HL-60 (cell line): ENCODE results near the gene NIPSNAP2.
"Not testable (repeated sequence)": the region's sequence is repeated elsewhere in the genome, so short reads cannot be mapped to it uniquely, and the experiment has no call there.

Experiments used
- DNase-seq, 2 experiments: peaks; one replicate each; pipeline ENCODE4 v3.0.0-alpha.2; 2010 to 2020; ENCODE audit warnings: low read depth in 1 of 2, low spot score in 1 of 2
- H3K27ac ChIP-seq: fragments of 250-450 bp; sonication (Bioruptor Pico); replicated peaks from 2 replicates; pipeline ENCODE4 v1.5.1; 2020; ENCODE audit warnings: mild to moderate bottlenecking, moderate library complexity
- H3K27me3 ChIP-seq: fragments of 250-450 bp; sonication (Bioruptor Pico); 2 replicates; pipeline ENCODE4 v1.5.1; 2021; ENCODE audit warnings: mild to moderate bottlenecking, moderate library complexity; ENCODE audit not compliant: insufficient read depth, poor library complexity, severe bottlenecking
- H3K4me3 ChIP-seq: replicated peaks from 2 replicates; pipeline ENCODE4 v1.5.1; 2011; ENCODE audit warnings: mild to moderate bottlenecking, control low read depth, low read length; ENCODE audit not compliant: insufficient read depth
- CTCF ChIP-seq: IDR thresholded peaks from one replicate; pipeline ENCODE4 v1.5.1; 2011; ENCODE audit warnings: low read length, control low read depth, inconsistent platforms; ENCODE audit not compliant: insufficient read depth
- GABPA ChIP-seq: IDR thresholded peaks from 2 replicates; pipeline ENCODE4 v1.6.1; 2012; ENCODE audit warnings: low read depth
- POLR2AphosphoS5 ChIP-seq: IDR thresholded peaks from 2 replicates; pipeline ENCODE4 v1.6.1; 2012; ENCODE audit warnings: low read depth
- REST ChIP-seq: IDR thresholded peaks from 2 replicates; pipeline ENCODE4 v1.6.1; 2012; ENCODE audit warnings: low read depth; ENCODE audit not compliant: insufficient replicate concordance
- SPI1 ChIP-seq: IDR thresholded peaks from 2 replicates; pipeline ENCODE4 v1.6.1; 2012; ENCODE audit warnings: low read depth, mild to moderate bottlenecking, borderline replicate concordance

Gene NIPSNAP2

DNA sequence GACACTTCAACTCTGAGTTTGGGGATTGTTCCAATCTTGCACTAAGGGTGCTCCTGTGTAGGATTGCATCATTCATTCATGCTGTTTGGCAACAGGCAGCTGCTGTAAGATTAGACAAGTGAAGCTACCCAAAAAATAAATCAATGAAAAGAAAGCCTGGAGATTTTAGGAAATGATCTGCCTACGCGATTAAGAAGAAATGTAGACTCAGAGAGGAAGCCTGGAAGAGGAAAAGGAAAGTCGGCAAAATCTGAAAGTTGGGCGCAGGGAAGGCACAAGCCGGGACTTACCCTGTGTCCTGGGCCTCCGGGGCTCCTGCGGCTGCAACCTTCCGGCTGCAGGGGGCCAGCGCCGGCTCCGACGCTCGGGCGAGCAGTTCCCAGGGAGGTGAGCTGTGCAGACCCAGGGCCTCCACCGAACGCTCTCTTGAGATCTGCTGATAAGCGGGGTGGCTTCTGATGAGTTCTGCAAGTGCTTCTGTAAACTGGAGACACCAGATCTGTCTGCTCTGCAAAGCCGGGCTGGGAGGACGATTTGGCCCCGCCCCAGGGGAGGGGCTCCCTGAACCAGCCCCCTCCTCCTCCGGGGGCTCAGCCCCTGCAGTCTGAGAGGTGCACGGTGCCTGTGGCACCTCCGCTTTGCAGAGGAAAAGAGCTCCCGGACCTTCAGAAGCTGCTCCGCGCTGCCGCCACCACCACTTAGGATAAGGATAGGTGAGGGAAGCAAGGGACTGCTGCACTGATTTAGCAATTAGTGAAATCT is 69.5 kb downstream of the NIPSNAP2 start:
- H3K27ac ChIP-seq: peak overlapping the region; percentile 44
- peak; percentile 74 to 85 for DNase-seq
- no peaks in the 10 kb centered on the region for H3K27me3 ChIP-seq
- peak overlapping the region; percentile 55 for H3K4me3 ChIP-seq
- TF ChIP-seq POLR2AphosphoS5 (no peak), SPI1 (no peak), CTCF (no peak), REST (no peak), GABPA (0 out of 2 replicates have a peak, but pooled peaks have one; percentile 11)

DNA sequence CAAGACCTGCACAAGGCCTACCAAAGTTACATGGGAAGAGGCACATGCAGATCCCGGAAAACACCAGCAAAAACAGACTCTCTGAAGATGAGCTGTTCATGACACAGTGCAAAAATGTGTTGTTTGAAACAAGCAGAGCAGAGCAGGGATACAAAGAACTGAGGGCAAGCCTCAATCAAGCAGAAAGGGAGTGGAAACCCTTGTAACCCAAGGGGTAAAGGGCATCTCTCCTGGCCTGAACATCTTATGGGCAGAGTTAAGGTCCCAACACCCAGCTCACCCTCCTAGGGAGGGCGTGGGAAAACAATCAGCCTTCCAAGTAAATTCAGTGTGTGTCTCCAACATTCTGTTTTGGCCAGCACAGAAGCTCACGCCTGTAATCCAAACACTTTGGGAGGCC is 76.3 kb downstream of the NIPSNAP2 start:
- H3K4me3 ChIP-seq: no peak overlapping the region
- H3K27me3 ChIP-seq: no peaks in the 10 kb centered on the region
- H3K27ac ChIP-seq: no peak overlapping the region
- no peak for DNase-seq
- no peak for TF ChIP-seq REST
- TF ChIP-seq SPI1: no peak
- TF ChIP-seq CTCF: no peak
- TF ChIP-seq POLR2AphosphoS5: no peak

GRCh38 chr7:56045758-56046157 is 81.4 kb downstream of the NIPSNAP2 start:
- not testable (repeated sequence) for H3K27me3 ChIP-seq, H3K27ac ChIP-seq, DNase-seq, H3K4me3 ChIP-seq

DNA sequence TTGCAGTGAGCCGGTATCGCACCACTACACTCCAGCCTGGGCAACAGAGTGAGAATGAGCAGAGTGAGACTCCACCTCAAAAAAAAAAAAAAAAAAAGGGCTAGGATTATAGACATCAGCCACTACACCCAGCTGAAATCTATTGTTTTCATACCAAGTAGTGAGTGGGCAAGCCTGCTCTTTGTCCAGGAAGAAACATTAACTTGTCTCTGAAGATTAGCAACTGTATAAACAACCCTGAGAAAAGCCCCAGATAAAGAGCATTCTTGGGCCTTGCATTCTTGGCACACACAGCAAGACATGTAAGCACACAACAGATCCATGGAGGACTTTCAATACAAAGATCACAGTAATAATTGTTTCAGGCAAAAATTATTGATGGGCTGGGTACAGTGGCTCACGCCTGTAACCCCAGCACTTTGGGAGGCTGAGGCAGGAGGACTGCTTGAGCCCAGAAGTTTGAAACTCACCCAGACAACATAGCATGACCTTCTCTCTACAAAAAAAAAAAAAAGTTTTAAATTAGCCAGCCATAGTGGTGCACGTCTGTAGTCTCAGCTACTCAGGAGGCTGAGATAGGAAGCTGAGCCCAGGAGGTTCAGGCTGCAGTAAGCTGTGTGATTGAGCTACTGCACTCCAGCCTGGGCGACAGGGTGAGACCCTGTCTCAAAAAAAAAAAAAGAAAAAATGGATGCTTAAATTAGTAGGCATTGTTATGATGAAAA is 82.5 kb downstream of the NIPSNAP2 start:
- Histone ChIP-seq H3K4me3 (no peak overlapping the region), H3K27ac (no peak overlapping the region)
- TF ChIP-seq SPI1 (no peak), CTCF (no peak), REST (no peak), GABPA (no peak)

DNA sequence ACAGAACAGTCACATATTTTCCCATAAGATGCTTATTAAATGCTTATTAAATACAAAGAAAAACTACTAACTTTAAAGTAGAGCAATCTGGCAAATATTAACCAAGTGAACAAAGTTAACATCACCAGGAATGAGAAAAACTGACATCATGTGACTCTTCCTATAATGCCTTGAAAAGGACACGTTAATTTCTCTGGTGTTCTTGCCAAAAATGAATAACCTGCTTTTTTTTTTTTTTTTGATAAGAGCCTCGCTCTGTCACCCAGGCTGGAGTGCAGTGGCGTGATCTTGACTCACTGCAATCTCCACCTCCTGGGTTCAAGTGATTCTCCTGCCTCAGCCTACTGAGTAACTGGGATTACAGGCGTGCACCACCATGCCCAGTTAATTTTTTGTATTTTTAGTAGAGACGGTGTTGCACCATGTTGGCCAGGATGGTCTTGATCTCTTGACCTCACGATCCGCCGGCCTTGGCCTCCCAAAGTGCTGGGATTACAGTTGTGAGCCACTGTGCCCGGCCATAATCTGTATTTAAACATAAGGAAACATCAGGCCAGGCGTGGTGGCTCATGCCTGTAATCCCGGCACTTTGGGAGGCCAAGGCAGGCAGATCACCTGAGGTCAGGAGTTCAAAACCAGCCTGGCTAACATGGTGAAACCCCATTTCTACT is 83.2 kb downstream of the NIPSNAP2 start:
- not testable (repeated sequence) for H3K4me3 ChIP-seq, H3K27ac ChIP-seq, H3K27me3 ChIP-seq, DNase-seq

More for the DNA sequence above, 82.5 kb downstream of the NIPSNAP2 start:
- H3K27me3 ChIP-seq: no peaks in the 10 kb centered on the region
- no peak for DNase-seq
